ENCODE data around the gene ZNF318.
"Not testable (repeated sequence)": the region's sequence is repeated elsewhere in the genome, so short reads cannot be mapped to it uniquely, and the experiment has no call there.

The ZNF318 gene

GRCh38 chr6:43383021-43383667 is 13.7 kb upstream of the ZNF318 start:
- no peak overlapping the region for H3K4me3 ChIP-seq (replicated peaks; ENCODE audit: low read depth, low read length)
- DNase-seq (ENCODE audit: extremely low read depth, low read depth), result no peak
- no peak for TF ChIP-seq CTCF (IDR thresholded peaks at IDR 0.05; ENCODE audit: low read depth, low read length, missing control alignments)

DNA sequence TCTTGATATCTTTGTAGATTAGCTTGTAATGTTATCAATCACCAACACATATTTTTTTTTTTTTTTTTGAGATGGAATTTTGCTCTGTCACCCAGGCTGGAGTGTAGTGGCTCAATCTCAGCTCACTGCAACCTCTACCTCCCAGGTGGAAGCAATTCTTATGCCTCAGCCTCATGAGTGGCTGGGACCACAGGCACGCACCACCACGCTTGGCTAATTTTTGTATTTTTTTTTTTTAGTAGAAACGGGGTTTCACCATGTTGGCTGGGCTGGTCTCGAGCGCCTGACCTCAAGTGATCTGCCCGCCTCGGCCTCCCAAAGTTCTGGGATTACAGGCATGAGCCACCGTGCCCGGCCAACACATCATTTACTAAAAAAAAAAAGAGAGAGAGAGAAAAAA is 11.4 kb upstream of the ZNF318 start:
- DNase-seq (ENCODE audit: extremely low read depth, low read depth); H3K4me3 ChIP-seq (replicated peaks; ENCODE audit: low read depth, low read length): not testable (repeated sequence)

DNA sequence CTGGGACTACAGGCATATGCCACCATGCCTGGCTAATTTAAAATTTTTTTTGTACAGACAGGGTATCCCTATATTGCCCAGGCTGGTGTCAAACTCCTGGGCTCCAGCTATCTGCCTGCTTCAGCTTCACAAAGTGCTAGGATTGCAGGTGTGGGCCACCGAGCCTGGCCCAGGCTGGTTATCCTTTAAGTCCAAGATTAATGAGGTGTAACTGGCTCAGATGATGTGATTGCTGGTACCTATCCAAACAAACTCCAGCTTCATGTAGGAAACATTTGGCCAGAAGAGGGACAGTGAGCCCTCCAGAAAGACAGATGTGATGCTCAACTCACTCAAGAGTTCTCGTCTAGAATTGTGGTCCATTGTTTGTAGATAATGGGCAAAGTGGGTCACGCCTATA is 9.2 kb upstream of the ZNF318 start:
- no peak for DNase-seq (ENCODE audit: extremely low read depth, low read depth)
- no peak for TF ChIP-seq CTCF (IDR thresholded peaks at IDR 0.05; ENCODE audit: low read depth, low read length, missing control alignments)
- no peak overlapping the region for H3K4me3 ChIP-seq (replicated peaks; ENCODE audit: low read depth, low read length)

- no peak for TF ChIP-seq CTCF (IDR thresholded peaks at IDR 0.05; ENCODE audit: low read depth, low read length, missing control alignments)
- DNase-seq (ENCODE audit: extremely low read depth, low read depth), result no peak
- no peak overlapping the region for H3K4me3 ChIP-seq (replicated peaks; ENCODE audit: low read depth, low read length)
Measured at GRCh38 chr6:43377710-43378229, 8.3 kb upstream of the ZNF318 start.

GRCh38 chr6:43376551-43376981 is 7.1 kb upstream of the ZNF318 start:
- H3K4me3 ChIP-seq (replicated peaks; ENCODE audit: low read depth, low read length), result no peak overlapping the region
- TF ChIP-seq CTCF (IDR thresholded peaks at IDR 0.05; ENCODE audit: low read depth, low read length, missing control alignments), result no peak
- DNase-seq (ENCODE audit: extremely low read depth, low read depth), result no peak

DNA sequence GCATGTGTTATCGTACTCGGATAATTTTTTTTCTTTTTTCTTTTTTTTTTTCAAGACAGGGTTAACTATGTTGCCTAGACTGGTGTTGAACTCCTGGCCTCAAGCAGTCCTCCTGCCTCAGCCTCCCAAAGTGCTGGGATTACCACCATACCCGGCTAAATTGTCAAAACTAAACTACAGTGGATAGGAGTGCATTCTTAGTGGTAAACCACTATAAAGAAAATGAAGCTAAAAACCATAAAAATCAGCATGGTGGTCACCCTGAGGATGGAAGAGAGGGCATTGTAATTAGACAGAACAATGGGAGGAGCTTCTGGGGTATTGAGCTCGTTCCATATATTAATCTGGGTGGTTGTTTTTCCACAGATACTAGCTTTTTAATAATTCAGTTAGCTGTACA is 6.2 kb upstream of the ZNF318 start:
- no peak for TF ChIP-seq CTCF (IDR thresholded peaks at IDR 0.05; ENCODE audit: low read depth, low read length, missing control alignments)
- H3K4me3 ChIP-seq (replicated peaks; ENCODE audit: low read depth, low read length), result no peak overlapping the region

GRCh38 chr6:43373252-43373875 is 3.9 kb upstream of the ZNF318 start:
- H3K4me3 ChIP-seq (replicated peaks; ENCODE audit: low read depth, low read length), result no peak overlapping the region
- no peak for TF ChIP-seq CTCF (IDR thresholded peaks at IDR 0.05; ENCODE audit: low read depth, low read length, missing control alignments)
- no peak for DNase-seq (ENCODE audit: extremely low read depth, low read depth)

More for the DNA sequence above, 6.2 kb upstream of the ZNF318 start:
- DNase-seq (ENCODE audit: extremely low read depth, low read depth), result no peak

GRCh38 chr6:43370003-43370580 is 645 bp upstream of the ZNF318 start:
- H3K4me3 ChIP-seq (replicated peaks; ENCODE audit: low read depth, low read length), result peak overlapping the region; percentile 73

More at GRCh38 chr6:43370003-43370580, 645 bp upstream of the ZNF318 start:
- not testable (repeated sequence) for DNase-seq (ENCODE audit: extremely low read depth, low read depth)
